HepG2 (cell line): Measurements from ENCODE around the gene KIRREL2. TPM values are rescaled to one million over a fixed set of nuclear protein-coding genes. Genes with fewer than 3 reads are reported as not detected.

ENCODE experiments used
- ATAC-seq: fragments of 200-7000 bp; cut with Tn5 transposase; 3 replicates; pipeline ENCODE4 v1.9.1; 2020; ENCODE audit warnings: mild to moderate bottlenecking, moderate library complexity
- BruUV-seq: library from RNA; stranded (reverse); fragments of 400-500 nt; replicated peaks from 2 replicates; lab custom pipeline; 2021; lab: Mats Ljungman, UMichigan
- CTCF ChIA-PET: fragments of 300-600 bp; formaldehyde crosslinking; extraction: SDS; loops from one replicate; lab custom pipeline; 2021; ENCODE audit warnings: low total read pairs, inconsistent platforms, low intra/inter-chr PET ratio; lab: Yijun Ruan, JAX
- POLR2A ChIA-PET: fragments of 350-600 bp; sonication (Branson Sonifier 250); formaldehyde crosslinking; loops from one replicate; lab custom pipeline; 2020; ENCODE audit warnings: antibody characterized with exemption, inconsistent platforms; lab: Yijun Ruan, JAX
- DNase-seq: peaks from one replicate; pipeline ENCODE4 v3.0.0-alpha.2; 2015; ENCODE audit warnings: low spot score
- FAIRE-seq: peaks from 3 replicates; lab custom pipeline; 2011; peaks lifted over from hg19 to GRCh38; lab: Jason Lieb, UNC
- H2AFZ ChIP-seq: one replicate; pipeline ENCODE4 v1.6.1; 2011; ENCODE audit warnings: low read length, inconsistent platforms
- H3K27ac ChIP-seq: fragments of 300-600 bp; 3 replicates; pipeline ENCODE4 v1.8.0; 2011; ENCODE audit warnings: mixed run types, mild to moderate bottlenecking, mixed read lengths, low read length, inconsistent platforms; ENCODE audit not compliant: insufficient read depth; ENCODE audit errors: extremely low read length
- H3K27me3 ChIP-seq, 2 experiments: fragments of 200-600 bp in 1 of 2; 2 replicates in 1 of 2; 3 replicates in 1 of 2; pipeline versions ENCODE4 v1.6.0 to v1.8.0; 2011; ENCODE audit warnings: low read length in 2 of 2, mild to moderate bottlenecking in 2 of 2, moderate library complexity in 2 of 2, inconsistent platforms in 1 of 2; ENCODE audit not compliant: insufficient read depth in 2 of 2, control insufficient read depth in 1 of 2
- H3K36me3 ChIP-seq, 2 experiments: fragments of 200-600 bp in 1 of 2; replicated peaks in 1 of 2; 2 replicates in 1 of 2; 3 replicates in 1 of 2; pipeline versions ENCODE4 v1.5.1 to v1.8.0; 2011; ENCODE audit warnings: low read length in 2 of 2, inconsistent platforms in 1 of 2; ENCODE audit not compliant: insufficient read depth in 2 of 2, control insufficient read depth in 1 of 2
- H3K4me1 ChIP-seq: 2 replicates; pipeline ENCODE4 v1.5.1; 2012; ENCODE audit warnings: low read length, inconsistent platforms; ENCODE audit not compliant: insufficient read depth
- H3K4me2 ChIP-seq: 2 replicates; pipeline ENCODE4 v1.6.0; 2011; ENCODE audit warnings: low read depth, low read length, inconsistent platforms
- H3K4me3 ChIP-seq, 3 experiments: fragments of 200-600 bp in 1 of 3; sonication (generic), shearing (Covaris generic) in 1 of 3; replicated peaks in 1 of 3; 2 replicates each; pipeline ENCODE4 v1.5.1; 2011 to 2016; ENCODE audit warnings: low read length in 3 of 3, inconsistent platforms in 2 of 3, low read depth in 2 of 3, mild to moderate bottlenecking in 2 of 3, control low read depth in 1 of 3, mixed read lengths in 1 of 3; ENCODE audit not compliant: insufficient read depth in 1 of 3
- H3K79me2 ChIP-seq: one replicate; pipeline ENCODE4 v1.6.1; 2011; ENCODE audit warnings: low read length, inconsistent platforms; ENCODE audit not compliant: insufficient read depth
- H3K9ac ChIP-seq: 2 replicates; pipeline ENCODE4 v1.6.0; 2011; ENCODE audit warnings: mild to moderate bottlenecking, low read depth, low read length, inconsistent platforms; ENCODE audit not compliant: insufficient read depth
- H3K9me3 ChIP-seq: 2 replicates; pipeline ENCODE4 v1.5.1; 2012; ENCODE audit warnings: mild to moderate bottlenecking, low read length
- H4K20me1 ChIP-seq: 2 replicates; pipeline ENCODE4 v1.6.0; 2011; ENCODE audit warnings: inconsistent platforms, mild to moderate bottlenecking, low read length, moderate library complexity; ENCODE audit not compliant: insufficient read depth
- ATAD3A ChIP-seq: sonication (generic); formaldehyde crosslinking; IDR thresholded peaks from 2 replicates; pipeline ENCODE4 v1.4.0; 2020; ENCODE audit warnings: missing genetic modification reagents
- ETV6 ChIP-seq: sonication (generic); formaldehyde crosslinking; conservative IDR thresholded peaks from 2 replicates; pipeline ENCODE4 v1.4.0; 2020; ENCODE audit warnings: missing genetic modification reagents
- HDAC2 ChIP-seq: sonication (generic); formaldehyde crosslinking; IDR thresholded peaks from 2 replicates; pipeline ENCODE4 v1.4.0; 2020; ENCODE audit warnings: missing genetic modification reagents
- HOXA3 ChIP-seq: sonication (generic); formaldehyde crosslinking; IDR thresholded peaks from 2 replicates; pipeline ENCODE4 v1.5.0; 2020; ENCODE audit warnings: missing genetic modification reagents
- JARID2 ChIP-seq: sonication (generic); formaldehyde crosslinking; IDR thresholded peaks from 2 replicates; pipeline ENCODE4 v1.8.1; 2023; ENCODE audit warnings: missing genetic modification reagents, inconsistent platforms; ENCODE audit not compliant: insufficient replicate concordance
- KLF6 ChIP-seq: IDR thresholded peaks from 2 replicates; pipeline ENCODE4 v1.8.0; 2016; ENCODE audit warnings: missing biosample characterization, missing genetic modification reagents
- MAFG ChIP-seq: sonication (generic); formaldehyde crosslinking; IDR thresholded peaks from 2 replicates; pipeline ENCODE4 v1.5.1; 2020; ENCODE audit warnings: mild to moderate bottlenecking, missing genetic modification reagents
- MIER3 ChIP-seq: IDR thresholded peaks from 2 replicates; pipeline ENCODE4 v1.6.1; 2016; ENCODE audit warnings: missing compliant biosample characterization, borderline replicate concordance
- TP53 ChIP-seq: sonication (generic); formaldehyde crosslinking; conservative IDR thresholded peaks from 2 replicates; pipeline ENCODE4 v1.4.0; 2020; ENCODE audit warnings: missing genetic modification reagents
- ZFY ChIP-seq: sonication (generic); formaldehyde crosslinking; IDR thresholded peaks from 2 replicates; pipeline ENCODE4 v1.4.0; 2020; ENCODE audit warnings: missing genetic modification reagents
- ZNF205 ChIP-seq: IDR thresholded peaks from 2 replicates; pipeline ENCODE4 v1.6.1; 2018; ENCODE audit warnings: missing biosample characterization, missing genetic modification reagents
- ZNF333 ChIP-seq: sonication (generic); formaldehyde crosslinking; IDR thresholded peaks from 2 replicates; pipeline ENCODE4 v1.4.0; 2020; ENCODE audit warnings: mild to moderate bottlenecking, missing genetic modification reagents, borderline replicate concordance
- ZNF567 ChIP-seq: sonication (generic); formaldehyde crosslinking; IDR thresholded peaks from 2 replicates; pipeline ENCODE4 v1.8.1; 2023; ENCODE audit warnings: mild to moderate bottlenecking, missing genetic modification reagents, borderline replicate concordance
- ZNF713 ChIP-seq: sonication (generic); formaldehyde crosslinking; IDR thresholded peaks from 2 replicates; pipeline ENCODE4 v1.4.0; 2020; ENCODE audit warnings: mild to moderate bottlenecking, missing genetic modification reagents
- WGBS: methylation state at CpG from one replicate; pipeline ENCODE4 v1.1.6; 2017; ENCODE audit warnings: low lambda C conversion rate; 5-methylcytosine and 5-hydroxymethylcytosine counted together
- in situ Hi-C: cut with HindIII; loops from 2 replicates; pipeline ENCODE4 v1.10.0; 2017; ENCODE audit warnings: low pct_unique_long_range_greater_than_20kb; ENCODE audit not compliant: extremely low pct_ligation_motif_present
- intact Hi-C: fragments of 100-400 bp; cut with micrococcal nuclease; formaldehyde crosslinking; loops from one replicate; pipeline ENCODE4 v1.10.0; 2022; ENCODE audit not compliant: unreplicated experiment
- polyA plus RNA-seq, 8 experiments: library from polyadenylated mRNA; depleted of rRNA in 3 of 8; stranded (reverse) in 7 of 8; unstranded in 1 of 8; fragments of >200 nt; fragmentation: Illumina TruSeq in 4 of 8; extraction: Trizol in 4 of 8; gene quantifications; 2 replicates each; pipeline versions ENCODE4 v1.2.1 to v1.2.3, GENCODE V29; 2011 to 2016; ENCODE audit warnings: low read depth in 4 of 8, missing spikeins in 1 of 8, mixed read lengths in 1 of 8; ENCODE audit not compliant: insufficient read depth in 1 of 8
- total RNA-seq, 5 experiments: library from RNA; depleted of rRNA; stranded (reverse); fragments of >200 nt; fragmentation: Illumina TruSeq; extraction: Trizol; gene quantifications; 2 replicates each; pipeline ENCODE4 v1.2.3, GENCODE V29; 2016; ENCODE audit warnings: low read depth in 1 of 5
- TF ChIP-seq, protein P1 (sequence below): sonication (generic); formaldehyde crosslinking; IDR thresholded peaks from 2 replicates; pipeline ENCODE4 v1.4.0; 2020; ENCODE audit warnings: missing genetic modification reagents, mild to moderate bottlenecking, borderline replicate concordance
- TF ChIP-seq, protein P2 (sequence below): sonication (generic); formaldehyde crosslinking; IDR thresholded peaks from 2 replicates; pipeline ENCODE4 v1.5.1; 2020; ENCODE audit warnings: missing genetic modification reagents, mild to moderate bottlenecking, borderline replicate concordance
- TF ChIP-seq, protein P3 (sequence below): sonication (generic); formaldehyde crosslinking; IDR thresholded peaks from 2 replicates; pipeline ENCODE4 v1.5.0; 2020; ENCODE audit warnings: mild to moderate bottlenecking, missing genetic modification reagents, moderate library complexity

Gene KIRREL2
- total and polyA plus RNA-seq, 2 of the 13 experiments (the other 11 are each of a cell fraction or from before 2014, with no cell fraction given) = 0.18 to 2.4 TPM

DNA sequence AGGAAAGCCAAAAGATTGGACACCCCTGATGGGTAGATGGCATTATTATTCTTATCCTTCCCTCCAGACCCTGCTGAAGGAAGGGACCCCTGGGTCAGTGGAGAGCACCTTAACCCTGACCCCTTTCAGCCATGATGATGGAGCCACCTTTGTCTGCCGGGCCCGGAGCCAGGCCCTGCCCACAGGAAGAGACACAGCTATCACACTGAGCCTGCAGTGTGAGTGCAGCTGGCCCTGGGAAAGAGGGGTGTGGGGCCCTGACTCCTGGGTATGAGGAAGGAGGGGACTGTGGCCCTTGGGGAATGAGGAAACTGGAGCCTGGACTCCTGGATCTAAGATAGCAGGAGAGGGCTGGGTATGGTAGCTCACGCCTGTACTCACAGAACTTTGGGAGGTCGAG is 2.7 kb downstream of the KIRREL2 start (continued):
- TF ChIP-seq ATAD3A (CRISPR knock-in tag) (no peak), HDAC2 (CRISPR knock-in tag) (no peak), ZNF567 (no peak), JARID2 (no peak), TP53 (CRISPR knock-in tag) (no peak), ZNF713 (no peak), ZFY (CRISPR knock-in tag) (no peak), ETV6 (CRISPR knock-in tag) (no peak), ZNF333 (CRISPR knock-in tag) (no peak)

DNA sequence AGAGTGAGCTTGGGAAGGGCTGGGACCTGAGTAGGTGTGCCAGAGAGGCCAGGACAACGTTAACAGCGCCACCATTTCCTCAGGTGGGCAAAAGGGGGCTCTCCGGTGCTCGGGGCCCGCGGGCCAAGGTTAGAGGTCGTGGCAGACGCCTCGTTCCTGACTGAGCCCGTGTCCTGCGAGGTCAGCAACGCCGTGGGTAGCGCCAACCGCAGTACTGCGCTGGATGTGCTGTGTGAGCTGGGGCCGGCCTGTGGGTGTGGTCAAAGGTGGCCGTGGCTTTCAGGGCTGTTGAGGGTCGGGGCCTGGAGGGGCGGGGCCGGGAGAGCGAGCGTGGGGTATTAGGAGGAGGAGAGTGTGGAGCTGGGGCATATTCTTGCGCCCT is 3.7 kb downstream of the KIRREL2 start:
- no peaks in the 10 kb centered on the region for H3K9me3 ChIP-seq
- H3K4me2 ChIP-seq = peak overlapping the region; percentile 92
- 26% methylated on average over 21 of the region's 24 CpGs for WGBS
- H3K79me2 ChIP-seq = no peaks in the 10 kb centered on the region
- peaks cover 45% of the 10 kb centered on the region for H3K4me1 ChIP-seq
- DNase-seq (no peak), FAIRE-seq (no peak), ATAC-seq (no peak)
- H3K27me3 ChIP-seq = peaks cover 8 to 45% of the 10 kb centered on the region in 2 experiments
- no peaks in the 10 kb centered on the region for H4K20me1 ChIP-seq
- H3K27ac ChIP-seq = no peak overlapping the region
- ChIA-PET POLR2A (interaction anchor here (1.1 kb wide), 1 partner anchor 112 kb away, joined by 3 read pairs; the partner anchor contains the start of gene LIN37), CTCF (no interaction called here)
- in situ Hi-C loops = no loop called here
- H3K9ac ChIP-seq = no peak overlapping the region
- no peaks in the 10 kb centered on the region for H3K36me3 ChIP-seq
- no TSS peak for BruUV-seq
- intact Hi-C loops = loop anchor here (5.0 kb wide), 1 partner anchor 48 kb away; the partner anchor contains the start of gene PRODH2
- no peak overlapping the region for H2AFZ ChIP-seq
- peak overlapping the region; percentile 41 to 70 (median 50); a peak in 5 of 6 replicates for H3K4me3 ChIP-seq
- TF ChIP-seq, protein P1, sequence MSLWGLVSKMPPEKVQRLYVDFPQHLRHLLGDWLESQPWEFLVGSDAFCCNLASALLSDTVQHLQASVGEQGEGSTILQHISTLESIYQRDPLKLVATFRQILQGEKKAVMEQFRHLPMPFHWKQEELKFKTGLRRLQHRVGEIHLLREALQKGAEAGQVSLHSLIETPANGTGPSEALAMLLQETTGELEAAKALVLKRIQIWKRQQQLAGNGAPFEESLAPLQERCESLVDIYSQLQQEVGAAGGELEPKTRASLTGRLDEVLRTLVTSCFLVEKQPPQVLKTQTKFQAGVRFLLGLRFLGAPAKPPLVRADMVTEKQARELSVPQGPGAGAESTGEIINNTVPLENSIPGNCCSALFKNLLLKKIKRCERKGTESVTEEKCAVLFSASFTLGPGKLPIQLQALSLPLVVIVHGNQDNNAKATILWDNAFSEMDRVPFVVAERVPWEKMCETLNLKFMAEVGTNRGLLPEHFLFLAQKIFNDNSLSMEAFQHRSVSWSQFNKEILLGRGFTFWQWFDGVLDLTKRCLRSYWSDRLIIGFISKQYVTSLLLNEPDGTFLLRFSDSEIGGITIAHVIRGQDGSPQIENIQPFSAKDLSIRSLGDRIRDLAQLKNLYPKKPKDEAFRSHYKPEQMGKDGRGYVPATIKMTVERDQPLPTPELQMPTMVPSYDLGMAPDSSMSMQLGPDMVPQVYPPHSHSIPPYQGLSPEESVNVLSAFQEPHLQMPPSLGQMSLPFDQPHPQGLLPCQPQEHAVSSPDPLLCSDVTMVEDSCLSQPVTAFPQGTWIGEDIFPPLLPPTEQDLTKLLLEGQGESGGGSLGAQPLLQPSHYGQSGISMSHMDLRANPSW (CRISPR knock-in tag) = no peak
- TF ChIP-seq MAFG (CRISPR knock-in tag) (no peak), ZNF205 (CRISPR knock-in tag) (no peak), HOXA3 (CRISPR knock-in tag) (peak; percentile 5; the same call in 1 of the 2 replicates), MIER3 (CRISPR knock-in tag) (no peak), KLF6 (CRISPR knock-in tag) (no peak)
- TF ChIP-seq, protein P2, sequence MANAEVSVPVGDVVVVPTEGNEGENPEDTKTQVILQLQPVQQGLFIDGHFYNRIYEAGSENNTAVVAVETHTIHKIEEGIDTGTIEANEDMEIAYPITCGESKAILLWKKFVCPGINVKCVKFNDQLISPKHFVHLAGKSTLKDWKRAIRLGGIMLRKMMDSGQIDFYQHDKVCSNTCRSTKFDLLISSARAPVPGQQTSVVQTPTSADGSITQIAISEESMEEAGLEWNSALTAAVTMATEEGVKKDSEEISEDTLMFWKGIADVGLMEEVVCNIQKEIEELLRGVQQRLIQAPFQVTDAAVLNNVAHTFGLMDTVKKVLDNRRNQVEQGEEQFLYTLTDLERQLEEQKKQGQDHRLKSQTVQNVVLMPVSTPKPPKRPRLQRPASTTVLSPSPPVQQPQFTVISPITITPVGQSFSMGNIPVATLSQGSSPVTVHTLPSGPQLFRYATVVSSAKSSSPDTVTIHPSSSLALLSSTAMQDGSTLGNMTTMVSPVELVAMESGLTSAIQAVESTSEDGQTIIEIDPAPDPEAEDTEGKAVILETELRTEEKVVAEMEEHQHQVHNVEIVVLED (CRISPR knock-in tag) = no peak
- TF ChIP-seq, protein P3, sequence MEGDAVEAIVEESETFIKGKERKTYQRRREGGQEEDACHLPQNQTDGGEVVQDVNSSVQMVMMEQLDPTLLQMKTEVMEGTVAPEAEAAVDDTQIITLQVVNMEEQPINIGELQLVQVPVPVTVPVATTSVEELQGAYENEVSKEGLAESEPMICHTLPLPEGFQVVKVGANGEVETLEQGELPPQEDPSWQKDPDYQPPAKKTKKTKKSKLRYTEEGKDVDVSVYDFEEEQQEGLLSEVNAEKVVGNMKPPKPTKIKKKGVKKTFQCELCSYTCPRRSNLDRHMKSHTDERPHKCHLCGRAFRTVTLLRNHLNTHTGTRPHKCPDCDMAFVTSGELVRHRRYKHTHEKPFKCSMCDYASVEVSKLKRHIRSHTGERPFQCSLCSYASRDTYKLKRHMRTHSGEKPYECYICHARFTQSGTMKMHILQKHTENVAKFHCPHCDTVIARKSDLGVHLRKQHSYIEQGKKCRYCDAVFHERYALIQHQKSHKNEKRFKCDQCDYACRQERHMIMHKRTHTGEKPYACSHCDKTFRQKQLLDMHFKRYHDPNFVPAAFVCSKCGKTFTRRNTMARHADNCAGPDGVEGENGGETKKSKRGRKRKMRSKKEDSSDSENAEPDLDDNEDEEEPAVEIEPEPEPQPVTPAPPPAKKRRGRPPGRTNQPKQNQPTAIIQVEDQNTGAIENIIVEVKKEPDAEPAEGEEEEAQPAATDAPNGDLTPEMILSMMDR (CRISPR knock-in tag) = 0 out of 2 replicates have a peak, but pooled peaks have one; percentile 7
